Uterus (tissue), 2 donors: Measurements from ENCODE around the gene IL1RL1.

Source experiments
- CTCF ChIP-seq, 4 experiments: fragments of 200-600 bp in 2 of 4; fragments of 450-650 bp in 2 of 4; sonication (generic) in 2 of 4; IDR thresholded peaks; one replicate each; pipeline ENCODE4 v1.5.1; 2016 to 2019; ENCODE audit warnings: antibody characterized with exemption in 4 of 4, mild to moderate bottlenecking in 2 of 4, moderate library complexity in 1 of 4
- POLR2A ChIP-seq, 2 donors: fragments of 450-650 bp; IDR thresholded peaks; one replicate each; pipeline ENCODE4 v1.6.1; 2016; ENCODE audit warnings: antibody characterized with exemption in 2 of 2, mild to moderate bottlenecking in 1 of 2, moderate library complexity in 1 of 2

- no peak for TF ChIP-seq POLR2A (IDR thresholded peaks at IDR 0.05)
- TF ChIP-seq CTCF (IDR thresholded peaks at IDR 0.05) = no peak
These were observed 75.6 kb downstream of the IL1RL1 start for GRCh38 chr2:102386867-102387541.
